ENCODE measurements around the gene LAX1.

LAX1 gene

GRCh38 chr1:203794764-203795440, 29.9 kb downstream of the LAX1 start:
- H3K27me3 ChIP-seq (ENCODE audit: control insufficient read depth, low read length), result no peaks in the 10 kb centered on the region
- peak overlapping the region; percentile 98 for H3K4me3 ChIP-seq (ENCODE audit: low read length)
- H3K4me1 ChIP-seq (ENCODE audit: control insufficient read depth, low read length), result peaks cover 36% of the 10 kb centered on the region
- no peaks in the 10 kb centered on the region for H3K9me2 ChIP-seq (replicated peaks; ENCODE audit: control insufficient read depth, low read length)
- no peak for TF ChIP-seq CTCF (IDR thresholded peaks at IDR 0.05; ENCODE audit: low read depth, low read length, poor library complexity, severe bottlenecking)
- no peak for TF ChIP-seq EZH2phosphoT487 (IDR thresholded peaks at IDR 0.05; ENCODE audit: borderline replicate concordance, low read length)
- H3K27ac ChIP-seq (ENCODE audit: low read depth, low read length), result no peak overlapping the region; the same call in 1 of the 2 replicates
- H3F3A ChIP-seq (ENCODE audit: control insufficient read depth, insufficient read depth), result no peaks in the 10 kb centered on the region
- no peaks in the 10 kb centered on the region for H3K9me3 ChIP-seq (ENCODE audit: control insufficient read depth, insufficient read depth, low read length)
- H3K36me3 ChIP-seq (ENCODE audit: control insufficient read depth, low read length), result peaks cover 40% of the 10 kb centered on the region
- H3K79me2 ChIP-seq (ENCODE audit: control insufficient read depth, low read length), result peaks cover 45% of the 10 kb centered on the region
- peak overlapping the region; percentile 79 for H3K4me2 ChIP-seq (ENCODE audit: low read length)
- peaks cover 28% of the 10 kb centered on the region for H4K20me1 ChIP-seq (ENCODE audit: control insufficient read depth, insufficient read depth, low read depth, low read length)

- Histone ChIP-seq H3K27me3 (ENCODE audit: control insufficient read depth, low read length) (no peaks in the 10 kb centered on the region), H3K4me1 (ENCODE audit: control insufficient read depth, low read length) (peaks cover 41% of the 10 kb centered on the region), H3K4me2 (ENCODE audit: low read length) (peak within 1 kb of the TSS; percentile 79), H4K20me1 (ENCODE audit: control insufficient read depth, insufficient read depth, low read depth, low read length) (peaks cover 28% of the 10 kb centered on the region), H3K79me2 (ENCODE audit: control insufficient read depth, low read length) (peaks cover 52% of the 10 kb centered on the region), H3K36me3 (ENCODE audit: control insufficient read depth, low read length) (peaks cover 45% of the 10 kb centered on the region), H3K9me3 (ENCODE audit: control insufficient read depth, insufficient read depth, low read length) (no peaks in the 10 kb centered on the region), H3K27ac (ENCODE audit: low read depth, low read length) (peak within 1 kb of the TSS; percentile 61), H3K4me3 (ENCODE audit: low read length) (peak within 1 kb of the TSS; percentile 98), H3F3A (ENCODE audit: control insufficient read depth, insufficient read depth) (no peaks in the 10 kb centered on the region), H3K9me2 (replicated peaks; ENCODE audit: control insufficient read depth, low read length) (no peaks in the 10 kb centered on the region)
- TF ChIP-seq CTCF (IDR thresholded peaks at IDR 0.05; ENCODE audit: low read depth, low read length, poor library complexity, severe bottlenecking) (no peak), EZH2phosphoT487 (IDR thresholded peaks at IDR 0.05; ENCODE audit: borderline replicate concordance, low read length) (no peak)
Measured at GRCh38 chr1:203795441-203796235, 30.7 kb downstream of the LAX1 start, which contains the start of the genes ZBED6 and ZC3H11A. ZBED6 (plus strand) TSS chr1:203795623; CDS start chr1:203797523, 1,900 bp downstream. ZC3H11A (plus strand) TSS chr1:203795623; CDS start chr1:203817071, 21,448 bp downstream.

GRCh38 chr1:203796236-203796605, 31.2 kb downstream of the LAX1 start:
- Histone ChIP-seq H3K9me2 (replicated peaks; ENCODE audit: control insufficient read depth, low read length) (no peaks in the 10 kb centered on the region), H3K27me3 (ENCODE audit: control insufficient read depth, low read length) (no peaks in the 10 kb centered on the region), H3K4me1 (ENCODE audit: control insufficient read depth, low read length) (peaks cover 41% of the 10 kb centered on the region), H3K9me3 (ENCODE audit: control insufficient read depth, insufficient read depth, low read length) (no peaks in the 10 kb centered on the region), H3K4me2 (ENCODE audit: low read length) (peak overlapping the region; percentile 79), H3K79me2 (ENCODE audit: control insufficient read depth, low read length) (peaks cover 58% of the 10 kb centered on the region), H4K20me1 (ENCODE audit: control insufficient read depth, insufficient read depth, low read depth, low read length) (peaks cover 28% of the 10 kb centered on the region), H3K4me3 (ENCODE audit: low read length) (peak overlapping the region; percentile 98), H3F3A (ENCODE audit: control insufficient read depth, insufficient read depth) (no peaks in the 10 kb centered on the region), H3K27ac (ENCODE audit: low read depth, low read length) (peak overlapping the region; percentile 61), H3K36me3 (ENCODE audit: control insufficient read depth, low read length) (peaks cover 50% of the 10 kb centered on the region)
- TF ChIP-seq EZH2phosphoT487 (IDR thresholded peaks at IDR 0.05; ENCODE audit: borderline replicate concordance, low read length) (no peak), CTCF (IDR thresholded peaks at IDR 0.05; ENCODE audit: low read depth, low read length, poor library complexity, severe bottlenecking) (no peak)

All from DOHH2 (cell line).